DND-41 (cell line): Measurements from ENCODE around the gene MUC6.

Experiments used
- ATAC-seq: fragments of 200-7000 bp; cut with Tn5 transposase; 3 replicates; pipeline ENCODE4 v1.9.1; 2021; ENCODE audit warnings: low read depth; ENCODE audit not compliant: insufficient read depth
- DNase-seq: peaks from one replicate; pipeline ENCODE4 v3.0.0-alpha.2; 2020
- H2AFZ ChIP-seq: 2 replicates; pipeline ENCODE4 v1.6.0; 2012; ENCODE audit warnings: low read depth, low read length
- H3K27ac ChIP-seq: 2 replicates; pipeline ENCODE4 v1.5.1; 2012; ENCODE audit warnings: low read length, inconsistent platforms
- H3K27me3 ChIP-seq: fragments of 200-600 bp; sonication (generic); 2 replicates; pipeline ENCODE4 v1.6.0; 2012; ENCODE audit warnings: low read length, mild to moderate bottlenecking, inconsistent platforms; ENCODE audit not compliant: insufficient read depth, poor library complexity
- H3K36me3 ChIP-seq: 2 replicates; pipeline ENCODE4 v1.5.1; 2012; ENCODE audit warnings: low read length, inconsistent platforms; ENCODE audit not compliant: insufficient read depth
- H3K4me1 ChIP-seq: 2 replicates; pipeline ENCODE4 v1.5.1; 2012; ENCODE audit warnings: mild to moderate bottlenecking, low read length; ENCODE audit not compliant: insufficient read depth
- H3K4me2 ChIP-seq: 2 replicates; pipeline ENCODE4 v1.6.0; 2012; ENCODE audit warnings: mild to moderate bottlenecking, moderate library complexity, low read length, inconsistent platforms; ENCODE audit not compliant: insufficient read depth
- H3K4me3 ChIP-seq, 2 experiments: fragments of 200-600 bp in 1 of 2; shearing (Covaris generic) in 1 of 2; 2 replicates each; pipeline ENCODE4 v1.5.1; 2012 to 2016; ENCODE audit warnings: inconsistent platforms in 2 of 2, low read length in 2 of 2, mild to moderate bottlenecking in 2 of 2, low read depth in 1 of 2, moderate library complexity in 1 of 2
- H3K79me2 ChIP-seq: 2 replicates; pipeline ENCODE4 v1.6.0; 2012; ENCODE audit warnings: low read length, inconsistent platforms; ENCODE audit not compliant: insufficient read depth
- H3K9ac ChIP-seq: 2 replicates; pipeline ENCODE4 v1.6.0; 2012; ENCODE audit warnings: low read depth, mild to moderate bottlenecking, inconsistent platforms, low read length, moderate library complexity
- H3K9me3 ChIP-seq: 2 replicates; pipeline ENCODE4 v1.5.1; 2012; ENCODE audit warnings: low read length, moderate library complexity, mild to moderate bottlenecking, inconsistent platforms; ENCODE audit not compliant: insufficient read depth, severe bottlenecking
- H4K20me1 ChIP-seq: 2 replicates; pipeline ENCODE4 v1.6.0; 2012; ENCODE audit warnings: low read length; ENCODE audit not compliant: insufficient read depth
- EZH2 ChIP-seq: IDR thresholded peaks from 3 replicates; pipeline ENCODE4 v1.6.1; 2012; ENCODE audit warnings: borderline replicate concordance, low read depth, mild to moderate bottlenecking, moderate library complexity, low read length, inconsistent platforms; ENCODE audit not compliant: severe bottlenecking
- TF ChIP-seq, protein P1 (sequence below): IDR thresholded peaks from 2 replicates; pipeline ENCODE4 v1.5.1; 2012; ENCODE audit warnings: borderline replicate concordance, low read length, moderate library complexity, mild to moderate bottlenecking; ENCODE audit not compliant: poor library complexity, severe bottlenecking; ENCODE audit errors: extremely low read depth

Gene MUC6

DNA sequence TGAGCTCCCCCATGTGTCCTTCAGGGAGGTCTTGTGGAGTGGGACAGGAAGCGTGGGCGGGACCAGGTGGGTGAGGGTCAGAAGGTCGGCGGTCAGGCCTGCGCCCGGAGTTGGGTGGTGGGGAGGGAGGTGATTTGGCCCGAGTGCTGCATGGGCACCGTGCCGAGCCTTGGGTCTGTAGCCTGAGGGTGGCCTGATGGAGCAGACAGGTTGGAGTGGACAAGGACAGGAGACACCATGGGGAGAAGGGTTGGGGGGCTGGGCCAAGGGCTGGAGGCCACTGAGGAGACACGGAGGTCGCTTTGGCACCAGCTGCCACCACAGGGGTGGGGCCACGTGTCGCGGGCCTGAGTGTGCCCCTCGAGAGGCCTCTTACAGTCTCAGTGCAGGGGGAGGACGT lies 57.7 kb downstream of the MUC6 start:
- Histone ChIP-seq H3K4me3 (no peak overlapping the region), H2AFZ (no peak overlapping the region), H3K9me3 (no peaks in the 10 kb centered on the region), H3K9ac (no peak overlapping the region), H4K20me1 (peaks cover 36% of the 10 kb centered on the region), H3K36me3 (peaks cover 67% of the 10 kb centered on the region), H3K27me3 (no peaks in the 10 kb centered on the region), H3K4me1 (no peaks in the 10 kb centered on the region), H3K79me2 (no peaks in the 10 kb centered on the region), H3K27ac (no peak overlapping the region), H3K4me2 (no peak overlapping the region)
- no peak for ATAC-seq
- DNase-seq = no peak
- TF ChIP-seq EZH2 = no peak
- TF ChIP-seq, protein P1, sequence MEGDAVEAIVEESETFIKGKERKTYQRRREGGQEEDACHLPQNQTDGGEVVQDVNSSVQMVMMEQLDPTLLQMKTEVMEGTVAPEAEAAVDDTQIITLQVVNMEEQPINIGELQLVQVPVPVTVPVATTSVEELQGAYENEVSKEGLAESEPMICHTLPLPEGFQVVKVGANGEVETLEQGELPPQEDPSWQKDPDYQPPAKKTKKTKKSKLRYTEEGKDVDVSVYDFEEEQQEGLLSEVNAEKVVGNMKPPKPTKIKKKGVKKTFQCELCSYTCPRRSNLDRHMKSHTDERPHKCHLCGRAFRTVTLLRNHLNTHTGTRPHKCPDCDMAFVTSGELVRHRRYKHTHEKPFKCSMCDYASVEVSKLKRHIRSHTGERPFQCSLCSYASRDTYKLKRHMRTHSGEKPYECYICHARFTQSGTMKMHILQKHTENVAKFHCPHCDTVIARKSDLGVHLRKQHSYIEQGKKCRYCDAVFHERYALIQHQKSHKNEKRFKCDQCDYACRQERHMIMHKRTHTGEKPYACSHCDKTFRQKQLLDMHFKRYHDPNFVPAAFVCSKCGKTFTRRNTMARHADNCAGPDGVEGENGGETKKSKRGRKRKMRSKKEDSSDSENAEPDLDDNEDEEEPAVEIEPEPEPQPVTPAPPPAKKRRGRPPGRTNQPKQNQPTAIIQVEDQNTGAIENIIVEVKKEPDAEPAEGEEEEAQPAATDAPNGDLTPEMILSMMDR = no peak

DNA sequence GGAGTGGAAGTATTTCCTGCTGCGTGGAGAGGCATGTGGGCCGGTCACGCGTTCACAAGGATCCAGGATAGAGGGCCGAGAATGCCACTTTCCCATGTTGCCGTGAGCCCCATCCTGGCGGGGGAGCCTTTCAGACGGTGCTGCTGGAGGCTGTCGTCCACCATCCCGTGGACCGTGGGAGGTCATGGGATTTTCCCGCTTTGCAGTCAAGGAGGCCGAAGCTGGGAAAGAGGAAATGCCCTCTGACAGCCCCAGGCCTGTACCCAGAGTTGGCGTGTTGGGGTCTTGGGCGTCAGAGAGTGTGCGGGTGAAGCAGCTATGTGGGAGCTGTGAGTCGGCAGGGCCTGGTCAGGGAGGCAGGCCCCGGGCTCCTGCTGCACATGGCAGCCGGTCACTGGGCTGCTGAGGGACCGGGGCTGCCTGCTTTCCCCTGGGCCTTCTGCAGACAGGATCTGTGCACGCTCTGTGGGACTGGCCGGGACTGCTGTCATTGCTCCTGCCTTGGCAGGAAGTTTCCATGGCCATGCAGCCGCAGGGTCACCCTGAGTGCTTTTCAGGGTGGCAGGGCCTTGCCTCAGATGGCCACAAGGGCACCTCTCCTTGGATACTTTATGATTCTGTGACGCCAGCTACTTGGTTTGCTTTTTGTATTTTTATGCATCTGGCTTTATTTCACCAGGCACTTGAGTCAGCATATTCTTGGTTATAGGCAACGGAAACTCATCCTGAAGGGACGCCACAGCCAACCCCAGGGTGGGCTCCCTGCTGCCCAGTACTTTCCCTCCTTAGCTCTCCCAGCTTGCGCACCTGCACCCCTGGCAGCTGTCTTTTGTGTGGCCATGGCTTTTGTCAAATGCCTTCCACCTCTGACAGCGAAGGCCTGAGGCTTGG lies 58.4 kb downstream of the MUC6 start:
- Histone ChIP-seq H3K9ac (no peak overlapping the region), H2AFZ (no peak overlapping the region), H3K4me1 (no peaks in the 10 kb centered on the region), H3K27me3 (no peaks in the 10 kb centered on the region), H3K9me3 (no peaks in the 10 kb centered on the region), H3K4me2 (no peak overlapping the region), H3K4me3 (no peak overlapping the region), H4K20me1 (peaks cover 36% of the 10 kb centered on the region), H3K79me2 (no peaks in the 10 kb centered on the region), H3K36me3 (peaks cover 72% of the 10 kb centered on the region), H3K27ac (no peak overlapping the region)
- TF ChIP-seq EZH2 = no peak
- TF ChIP-seq, protein P1 = no peak
- ATAC-seq = no peak
- DNase-seq = no peak

DNA sequence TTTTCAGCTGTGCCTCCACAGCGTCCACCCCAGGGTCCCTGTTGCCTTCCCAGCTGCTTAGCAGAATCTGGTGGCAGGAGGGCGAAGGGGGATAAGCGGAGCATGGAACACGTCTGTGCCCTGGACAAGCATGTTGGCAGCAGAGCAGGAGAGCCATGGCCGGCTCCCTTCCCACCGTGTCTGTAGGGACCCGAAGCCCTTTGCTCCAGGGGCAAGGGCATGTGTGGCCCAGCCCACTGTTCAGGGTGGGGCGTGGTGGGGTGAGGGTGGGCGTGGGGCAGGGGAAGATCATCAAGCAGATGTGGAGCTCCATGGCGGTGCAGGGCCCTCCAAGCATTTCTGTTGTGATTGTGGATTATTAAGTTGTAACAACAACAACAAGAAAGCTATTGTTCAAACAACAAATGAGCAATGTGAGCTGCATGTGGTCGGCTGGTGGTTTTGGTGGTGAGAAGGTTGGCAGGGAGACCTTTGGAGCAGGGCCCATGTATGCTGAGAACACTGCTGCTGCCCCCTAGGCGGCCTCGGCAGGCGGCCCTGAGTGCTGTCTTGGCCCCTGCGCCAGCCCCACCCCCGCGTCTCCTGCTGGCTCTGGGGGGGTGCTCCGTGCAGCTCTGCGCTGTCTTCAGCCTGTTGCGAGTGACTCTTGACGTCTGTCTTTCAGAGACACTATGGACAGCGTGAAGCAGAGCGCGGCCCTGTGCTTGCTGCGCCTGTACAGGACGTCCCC lies 59.9 kb downstream of the MUC6 start:
- H3K27ac ChIP-seq = no peak overlapping the region
- H4K20me1 ChIP-seq = peaks cover 36% of the 10 kb centered on the region
- H2AFZ ChIP-seq = no peak overlapping the region
- peak; percentile 71 for ATAC-seq
- DNase-seq = peak; percentile 46
- no peak overlapping the region for H3K4me2 ChIP-seq
- no peak overlapping the region for H3K9ac ChIP-seq
- TF ChIP-seq, protein P1 = no peak
- no peak for TF ChIP-seq EZH2
- H3K4me1 ChIP-seq = no peaks in the 10 kb centered on the region
- peaks cover 78% of the 10 kb centered on the region for H3K36me3 ChIP-seq
- no peak overlapping the region for H3K4me3 ChIP-seq
- no peaks in the 10 kb centered on the region for H3K27me3 ChIP-seq
- no peaks in the 10 kb centered on the region for H3K9me3 ChIP-seq
- no peaks in the 10 kb centered on the region for H3K79me2 ChIP-seq
